ENCODE results near the gene BMPR1B. TPM values are rescaled to one million over a fixed set of nuclear protein-coding genes. Genes with fewer than 3 reads are reported as not detected.
"Not testable (repeated sequence)": the region's sequence is repeated elsewhere in the genome, so short reads cannot be mapped to it uniquely, and the experiment has no call there.

Gene BMPR1B
- total RNA-seq, 1 experiment from 2014 or later = not detected

GRCh38 chr4:95141361-95141760 is 383.6 kb downstream of the BMPR1B start:
- no peak for DNase-seq (ENCODE audit: low read depth)

DNA sequence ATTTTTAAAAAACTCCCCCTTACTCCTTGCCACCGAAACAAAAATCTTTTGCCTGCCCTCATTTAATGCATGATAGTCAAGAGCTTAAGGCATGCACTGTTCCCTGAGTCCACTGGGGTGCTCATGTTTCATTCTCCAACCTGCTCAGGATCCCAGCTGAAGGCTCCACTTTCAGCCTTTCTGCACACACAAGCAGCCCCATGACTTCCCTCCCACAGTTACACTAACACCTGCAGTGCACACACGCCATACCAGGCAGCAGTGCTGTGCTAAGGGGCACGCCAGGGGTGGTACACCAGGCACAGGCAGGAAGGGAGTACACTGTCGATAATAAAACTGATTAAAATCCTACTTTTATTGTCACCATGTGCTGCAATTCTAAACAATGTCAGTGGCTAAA is 385.2 kb downstream of the BMPR1B start:
- no peak for DNase-seq (ENCODE audit: low read depth)

DNA sequence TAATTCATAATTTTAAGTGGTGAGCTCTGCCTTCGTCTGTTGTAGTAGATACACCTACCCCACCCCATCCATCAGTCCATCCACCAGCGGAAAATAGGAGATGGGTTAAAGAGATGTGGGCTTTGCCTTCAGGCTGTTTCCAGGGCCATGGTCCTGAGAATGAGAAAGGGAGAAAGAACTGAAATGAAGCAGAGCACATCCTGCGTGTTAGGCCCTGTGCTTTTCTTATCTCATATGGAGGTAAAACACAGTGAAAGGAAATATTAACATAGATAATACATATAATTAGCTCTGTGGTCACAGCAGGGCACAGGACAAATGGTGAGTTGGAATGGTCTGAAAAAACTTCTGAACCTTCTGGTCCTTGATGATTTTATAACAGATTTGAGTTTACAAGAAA is 393.5 kb downstream of the BMPR1B start:
- DNase-seq (ENCODE audit: low read depth) = no peak

GRCh38 chr4:95153182-95153581 is 395.4 kb downstream of the BMPR1B start:
- no peak for DNase-seq (ENCODE audit: low read depth)

- DNase-seq (ENCODE audit: low read depth) = peak; percentile 23
Observed at GRCh38 chr4:95155759-95156451, 398.1 kb downstream of the BMPR1B start.

GRCh38 chr4:95156452-95156765 is 398.7 kb downstream of the BMPR1B start:
- DNase-seq (ENCODE audit: low read depth) = no peak

GRCh38 chr4:95157596-95157995 is 399.8 kb downstream of the BMPR1B start:
- no peak for DNase-seq (ENCODE audit: low read depth)

DNA sequence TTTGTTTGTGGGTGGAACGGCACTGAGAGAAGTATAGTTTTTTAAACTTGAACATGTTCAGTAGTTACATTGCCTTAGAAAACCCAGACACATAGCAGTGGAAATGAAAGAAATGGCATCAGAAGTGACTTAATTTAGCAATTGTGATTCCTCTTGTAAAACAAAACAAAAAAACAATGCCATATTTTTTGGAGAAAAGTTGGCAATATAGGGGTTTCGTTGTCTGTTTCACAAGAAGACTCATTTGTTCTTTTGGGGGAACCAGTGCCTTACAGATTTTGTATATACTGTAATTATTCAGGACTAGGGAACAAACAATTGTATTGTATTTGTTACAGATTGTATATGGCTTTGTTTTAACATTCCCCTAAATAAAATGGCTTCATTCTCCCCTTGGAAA is 400.3 kb downstream of the BMPR1B start:
- no peak for DNase-seq (ENCODE audit: low read depth)

- no peak for DNase-seq (ENCODE audit: low read depth)
Observed at GRCh38 chr4:95158626-95159025, 400.9 kb downstream of the BMPR1B start.

GRCh38 chr4:95159384-95159783 is 401.6 kb downstream of the BMPR1B start:
- no peak for DNase-seq (ENCODE audit: low read depth)

GRCh38 chr4:95161781-95162469 is 404.2 kb downstream of the BMPR1B start:
- DNase-seq (ENCODE audit: low read depth) = no peak

DNA sequence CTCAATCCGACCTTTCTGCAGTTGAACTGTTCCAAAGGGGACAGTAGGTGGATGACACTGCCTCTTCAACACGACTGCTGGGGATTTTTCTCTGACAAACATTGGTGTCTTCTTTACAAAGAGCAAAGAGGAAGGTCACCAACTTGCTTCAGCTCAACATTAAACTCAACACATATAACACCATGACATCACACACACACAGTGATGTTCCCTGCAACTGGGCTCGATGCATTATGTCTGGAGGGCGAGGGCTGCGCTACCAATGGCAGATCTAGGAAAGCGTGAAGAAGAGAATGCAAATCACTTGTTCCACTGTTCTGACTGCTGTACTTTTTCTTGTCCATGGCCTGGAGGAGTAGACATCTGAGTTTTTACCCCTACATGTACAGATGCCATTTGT is 405.1 kb downstream of the BMPR1B start:
- no peak for DNase-seq (ENCODE audit: low read depth)

GRCh38 chr4:95165926-95166524 is 408.3 kb downstream of the BMPR1B start:
- DNase-seq (ENCODE audit: low read depth) = peak; percentile 46

- DNase-seq (ENCODE audit: low read depth) = no peak
Observed at GRCh38 chr4:95167805-95168204, 410.1 kb downstream of the BMPR1B start.

DNA sequence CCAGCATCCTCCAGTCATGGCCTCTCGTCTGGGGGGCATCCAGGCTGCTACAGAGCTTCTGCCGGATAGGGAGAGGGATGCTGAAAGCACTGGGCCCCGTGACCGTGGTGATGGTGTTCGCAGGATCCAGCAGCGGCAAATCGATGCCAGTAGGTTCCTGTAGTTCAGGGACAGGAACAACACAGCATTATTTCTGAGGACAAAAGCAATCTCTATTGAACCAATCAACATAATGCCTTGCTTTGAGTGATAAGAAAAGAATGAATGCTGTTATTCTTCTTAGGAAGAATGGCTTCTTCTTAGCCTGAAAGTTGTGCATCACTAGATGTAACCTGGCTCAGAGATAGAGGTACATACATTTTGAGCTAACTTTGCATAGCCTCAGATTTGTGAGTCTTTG is 412.4 kb downstream of the BMPR1B start:
- no peak for DNase-seq (ENCODE audit: low read depth)

DNA sequence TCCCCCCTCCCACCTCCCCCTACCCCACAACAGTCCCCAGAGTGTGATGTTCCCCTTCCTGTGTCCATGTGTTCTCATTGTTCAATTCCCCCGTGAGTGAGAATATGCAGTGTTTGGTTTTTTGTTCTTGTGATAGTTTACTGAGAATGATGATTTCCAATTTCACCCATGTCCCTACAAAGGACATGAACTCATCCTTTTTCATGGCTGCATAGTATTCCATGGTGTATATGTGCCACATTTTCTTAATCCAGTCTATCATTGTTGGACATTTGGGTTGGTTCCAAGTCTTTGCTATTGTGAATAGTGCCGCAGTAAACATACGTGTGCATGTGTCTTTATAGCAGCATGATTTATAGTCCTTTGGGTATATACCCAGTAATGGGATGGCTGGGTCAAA is 413.6 kb downstream of the BMPR1B start:
- not testable (repeated sequence) for DNase-seq (ENCODE audit: low read depth)

DNA sequence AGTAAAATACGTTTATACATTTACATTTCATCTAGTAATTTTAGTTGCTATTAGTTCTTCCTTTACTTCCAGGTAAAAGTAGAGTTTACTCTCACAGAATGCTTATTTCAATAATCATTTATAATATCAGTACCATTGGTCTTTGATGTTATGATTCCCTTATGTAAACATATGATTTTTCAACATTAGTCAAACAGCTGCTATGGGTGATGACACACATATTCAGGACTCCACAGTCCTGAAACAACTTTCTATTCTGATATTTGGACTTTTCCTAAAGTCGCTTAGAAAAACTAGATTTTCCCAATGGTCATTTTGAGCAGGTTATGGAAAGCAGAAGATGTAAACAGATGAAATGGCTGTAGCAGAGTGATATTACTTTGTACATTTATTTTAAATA is 421.2 kb downstream of the BMPR1B start:
- DNase-seq (ENCODE audit: low read depth) = no peak

DNA sequence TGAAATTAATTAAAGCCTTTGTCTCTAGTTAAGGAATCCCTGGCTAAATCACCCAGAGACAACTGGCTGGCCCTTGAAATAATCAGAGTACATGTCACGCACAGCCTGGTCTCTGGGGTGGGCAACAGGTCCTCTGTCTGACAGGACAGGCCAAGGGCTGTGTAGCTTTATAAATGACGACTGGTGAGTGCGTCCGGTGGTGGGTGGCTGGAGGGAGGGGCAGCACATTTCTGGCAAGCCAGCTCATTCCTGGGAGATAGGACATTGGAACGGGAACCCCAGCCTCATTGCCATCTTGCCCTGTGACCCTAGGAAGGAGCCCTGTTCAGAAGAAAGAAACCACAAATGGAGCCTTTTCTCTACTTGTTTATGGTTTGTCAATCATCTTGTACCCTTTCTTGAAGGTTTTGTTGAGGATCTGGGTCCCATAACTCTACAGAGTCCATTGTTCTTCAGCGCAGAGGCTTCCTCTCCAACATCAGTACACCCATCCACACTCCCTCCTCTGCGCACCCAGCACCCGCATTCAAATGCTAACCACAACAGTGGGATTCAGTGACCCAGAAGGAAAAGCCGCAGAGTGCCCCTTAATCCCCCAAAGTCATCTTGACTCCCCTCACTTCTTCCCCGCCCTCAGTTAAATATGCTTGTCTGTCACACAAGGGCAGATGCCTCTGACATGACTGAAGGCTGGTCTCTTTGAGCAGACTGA is 422.9 kb downstream of the BMPR1B start:
- DNase-seq (ENCODE audit: low read depth) = no peak

GRCh38 chr4:95181243-95181995 is 423.7 kb downstream of the BMPR1B start:
- DNase-seq (ENCODE audit: low read depth) = no peak

GRCh38 chr4:95181996-95182306 is 424.2 kb downstream of the BMPR1B start:
- DNase-seq (ENCODE audit: low read depth) = no peak

- peak; percentile 11 for DNase-seq (ENCODE audit: low read depth)
Observed at GRCh38 chr4:95183656-95184408, 426.1 kb downstream of the BMPR1B start.

All from RPMI7951 (cell line).